Bone marrow (tissue), 2 donors: ENCODE results near the gene HHIPL1.
A peak's percentile ranks its signal among the peaks of the same experiment; 100 is the strongest.

ENCODE experiments used
- DNase-seq, 2 donors: peaks; one replicate each; lab custom pipeline; 2025; lab: John Stamatoyannopoulos, UW

The HHIPL1 gene

GRCh38 chr14:99644723-99645544, at the start of gene HHIPL1:
Gene HHIPL1, plus strand, starts transcription at chr14:99645129. Its CDS starts 79 bp downstream, at chr14:99645208.
- no peak for DNase-seq

GRCh38 chr14:99595524-99595923, 49.4 kb upstream of the HHIPL1 start:
- no peak for DNase-seq

DNA sequence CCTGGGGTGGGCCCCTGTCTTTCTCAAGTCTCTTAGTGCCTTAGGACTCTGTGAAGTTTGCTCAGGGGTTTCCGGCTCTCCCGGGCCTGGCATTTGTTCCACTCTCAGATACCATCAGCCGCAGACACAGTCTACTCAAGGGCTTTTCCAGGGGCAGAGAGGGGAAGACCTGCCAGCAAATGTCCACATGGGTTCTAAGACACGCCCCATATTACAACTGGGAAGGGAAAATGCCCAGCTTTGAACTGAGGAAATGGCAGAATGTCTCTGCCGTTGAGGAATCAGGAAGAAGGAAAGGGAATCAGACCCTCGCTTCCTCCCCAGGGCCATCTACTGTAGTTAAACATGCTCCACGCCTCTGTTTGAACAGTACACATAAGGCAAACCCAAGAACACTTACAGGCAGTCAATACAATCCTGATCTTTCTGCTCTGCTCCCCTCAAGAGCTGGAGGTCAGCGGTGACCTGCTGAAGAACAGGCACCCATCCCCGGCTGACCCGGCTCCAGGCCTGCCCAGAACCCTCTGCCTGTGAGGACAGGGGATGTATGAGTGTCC, 48.8 kb upstream of the HHIPL1 start:
- no peak for DNase-seq

DNA sequence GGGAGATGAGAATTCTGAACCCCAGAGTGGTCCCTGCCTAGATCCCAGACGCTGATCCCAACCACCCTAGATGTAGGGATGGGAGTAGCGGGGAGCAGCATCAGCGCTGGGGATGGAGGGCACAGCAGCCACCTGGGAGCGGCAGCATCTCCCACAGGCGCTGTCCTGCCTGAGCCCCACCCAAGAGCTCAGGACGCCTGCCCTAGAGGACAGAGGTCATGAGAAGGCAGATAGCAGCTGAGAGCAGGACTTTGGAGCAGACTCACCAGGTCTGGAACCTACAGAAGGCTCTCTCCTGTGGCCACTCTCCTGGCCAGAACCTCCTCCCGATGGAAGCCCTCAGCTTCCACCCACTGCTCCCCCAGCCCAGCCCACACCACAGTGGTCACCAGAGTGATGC, 48.2 kb upstream of the HHIPL1 start:
- no peak for DNase-seq

- DNase-seq: no peak
These were observed 46.9 kb upstream of the HHIPL1 start for GRCh38 chr14:99597911-99598600.

- no peak for DNase-seq
These were observed 46.2 kb upstream of the HHIPL1 start for GRCh38 chr14:99598774-99599173.

- DNase-seq: no peak
These were observed 45.5 kb upstream of the HHIPL1 start for GRCh38 chr14:99599393-99599792.

GRCh38 chr14:99600232-99600888, 44.6 kb upstream of the HHIPL1 start:
- DNase-seq: no peak

DNA sequence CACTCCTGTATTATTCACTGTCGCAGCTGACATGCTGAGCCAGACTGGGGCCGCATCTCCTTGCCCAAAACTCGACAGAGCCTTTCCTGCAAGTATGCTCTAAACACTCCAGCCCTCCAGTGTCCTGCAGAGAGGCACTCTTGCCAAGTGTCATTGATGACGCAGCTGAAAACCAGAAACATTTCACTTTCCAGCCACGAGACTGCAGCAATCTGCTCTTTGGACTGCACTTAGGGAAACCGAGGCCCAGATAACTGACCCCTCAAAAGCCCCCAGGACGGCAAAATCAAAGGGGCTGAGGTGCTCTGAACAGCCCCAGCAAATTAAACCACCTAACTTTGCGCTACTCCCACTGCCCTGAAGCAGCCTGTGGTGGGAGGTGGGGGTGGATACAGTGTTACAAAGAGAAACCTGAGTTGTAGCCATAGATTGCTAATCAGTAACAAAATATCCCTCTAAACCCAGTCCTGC, 43.5 kb upstream of the HHIPL1 start:
- DNase-seq: no peak

DNA sequence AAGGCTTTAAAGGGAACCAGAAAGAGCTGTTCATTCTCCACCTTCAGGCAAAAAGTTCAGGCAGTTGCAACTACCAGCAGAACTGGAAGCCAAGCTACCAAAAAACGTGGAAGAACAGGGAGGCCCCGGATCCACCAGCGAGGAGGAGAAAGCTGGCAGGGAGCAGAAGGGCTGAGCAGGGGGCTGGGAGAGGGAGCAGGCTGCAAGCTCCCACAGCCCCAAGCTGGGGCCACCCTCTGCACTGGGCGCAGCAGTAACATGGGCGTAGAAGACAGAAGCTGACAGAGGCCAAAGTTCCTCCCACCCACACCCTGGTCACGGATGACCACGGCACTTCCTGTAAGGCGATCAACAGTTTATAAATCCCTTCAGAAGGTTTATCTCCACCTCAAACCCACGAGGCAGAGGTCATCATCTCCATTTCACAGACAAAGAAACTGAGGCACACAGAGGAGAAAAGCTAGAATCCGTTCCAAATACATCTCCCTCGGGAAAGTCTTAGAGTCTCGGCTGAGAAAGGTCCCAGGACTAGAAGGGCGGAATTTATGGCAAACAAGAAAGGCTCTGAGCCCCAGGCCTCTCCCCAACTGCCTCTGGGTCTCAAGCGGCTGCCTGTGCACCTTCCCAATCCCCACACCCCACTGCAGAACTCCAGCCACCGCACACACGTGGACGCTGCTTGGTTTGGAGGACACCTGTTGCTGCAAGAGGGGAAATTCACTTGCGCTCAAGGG, 42.7 kb upstream of the HHIPL1 start:
- DNase-seq: no peak

DNA sequence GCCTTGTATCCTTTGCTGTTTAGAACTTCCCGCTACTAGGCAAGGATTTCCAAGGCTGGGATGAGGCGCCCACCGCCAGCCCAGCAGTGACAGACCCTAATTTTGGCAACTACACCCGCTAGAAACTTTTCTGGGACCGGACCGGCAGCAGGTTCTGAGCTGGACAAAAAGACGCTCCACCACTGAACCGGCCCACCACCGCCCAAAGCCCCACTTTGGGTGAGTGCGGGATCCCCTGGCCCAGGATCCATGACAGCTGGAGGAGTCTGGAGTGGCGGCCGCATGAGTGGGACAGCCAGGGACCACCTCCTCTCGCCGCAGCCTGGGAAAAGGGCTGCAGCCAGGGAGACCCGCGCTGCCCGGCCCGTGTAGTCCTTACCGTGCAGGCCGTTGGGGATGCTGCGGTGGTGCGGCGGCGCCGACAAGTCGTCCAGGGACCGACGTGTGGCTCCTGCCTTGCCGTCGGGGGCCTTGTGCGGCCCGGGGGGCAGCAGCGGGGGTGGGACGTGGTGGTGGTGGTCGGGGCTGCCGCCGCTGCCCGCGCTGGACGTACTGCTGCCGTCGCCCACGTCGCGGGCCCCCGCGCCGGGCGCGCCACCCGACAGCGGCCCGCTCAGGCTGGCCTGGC, 42.0 kb upstream of the HHIPL1 start:
- no peak for DNase-seq

DNA sequence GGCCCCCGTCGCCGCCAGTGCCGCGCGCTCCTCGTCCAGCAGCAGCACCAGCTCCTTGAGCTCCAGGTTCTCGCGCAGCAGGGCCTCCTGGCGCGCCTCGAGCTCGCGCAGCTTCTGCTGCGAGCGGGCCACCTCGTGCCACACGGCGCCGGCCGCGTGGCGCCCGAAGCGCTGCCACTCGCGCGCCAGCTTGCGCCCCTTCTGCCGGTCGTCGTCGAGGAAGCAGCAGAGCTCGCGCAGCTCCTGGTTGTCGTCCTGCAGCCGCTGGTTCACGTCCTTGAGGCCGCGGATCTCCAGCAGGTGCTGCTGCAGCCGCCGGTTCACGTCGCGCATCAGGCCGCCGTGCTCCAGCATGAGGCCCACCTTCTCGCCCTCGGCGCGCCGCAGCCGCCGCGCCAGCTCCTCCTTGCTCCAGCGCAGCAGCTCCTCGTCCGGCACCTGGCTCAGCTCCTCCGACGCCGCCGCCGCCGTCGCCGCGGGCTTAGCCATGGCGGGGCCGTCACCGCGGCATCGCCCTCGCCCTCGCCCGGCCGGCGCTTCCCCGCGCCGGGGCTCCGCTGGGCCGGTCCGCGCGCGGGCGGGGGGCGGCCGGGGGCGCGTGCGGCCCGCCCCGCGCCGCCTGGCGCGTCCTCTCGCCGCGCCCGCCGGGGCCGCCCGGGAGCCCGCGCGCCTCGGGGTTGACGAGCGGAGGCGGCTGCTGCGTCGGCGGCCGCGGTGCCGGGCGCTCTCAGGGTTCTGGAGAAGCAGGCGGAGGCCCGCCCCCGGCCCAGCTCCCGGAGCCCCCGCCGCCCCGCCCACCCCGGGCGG, 41.3 kb upstream of the HHIPL1 start, which contains the start of gene CCDC85C:
CCDC85C (minus strand) TSS at position 737 of the 807 bp plus-strand sequence; CDS start at position 489, 248 bp downstream.
- no peak for DNase-seq

- peak; percentile 24 to 45 for DNase-seq
These were observed 40.6 kb upstream of the HHIPL1 start for GRCh38 chr14:99604278-99604765.

DNA sequence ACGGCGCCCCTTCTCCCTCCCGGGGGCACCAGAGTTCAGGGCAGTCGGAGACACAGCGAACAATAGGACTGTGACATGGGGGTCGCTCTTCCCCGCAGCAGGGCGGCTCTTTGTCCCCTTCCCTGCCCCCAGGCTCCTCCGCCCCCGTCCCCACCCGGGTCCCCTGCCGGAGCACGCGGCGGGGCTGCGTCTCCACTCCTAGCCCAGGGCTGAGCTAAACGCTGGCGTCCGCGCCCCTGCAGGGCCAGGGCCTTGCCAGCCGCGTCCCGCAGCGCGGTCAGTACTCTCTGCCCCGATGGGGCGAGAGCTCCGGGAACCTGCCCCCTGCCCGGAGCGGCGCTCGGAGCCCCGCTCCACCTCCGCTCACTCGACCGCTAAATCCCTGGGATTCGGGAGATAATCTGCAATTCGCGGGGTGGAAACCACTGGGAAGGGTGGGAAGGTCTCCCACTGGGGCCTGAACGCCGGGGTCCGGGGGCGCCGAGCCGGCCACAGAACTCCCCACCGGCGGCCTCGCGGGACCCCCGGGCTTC, 40.1 kb upstream of the HHIPL1 start:
- DNase-seq: no peak

- DNase-seq: no peak
These were observed 39.5 kb upstream of the HHIPL1 start for GRCh38 chr14:99605299-99605961.

DNA sequence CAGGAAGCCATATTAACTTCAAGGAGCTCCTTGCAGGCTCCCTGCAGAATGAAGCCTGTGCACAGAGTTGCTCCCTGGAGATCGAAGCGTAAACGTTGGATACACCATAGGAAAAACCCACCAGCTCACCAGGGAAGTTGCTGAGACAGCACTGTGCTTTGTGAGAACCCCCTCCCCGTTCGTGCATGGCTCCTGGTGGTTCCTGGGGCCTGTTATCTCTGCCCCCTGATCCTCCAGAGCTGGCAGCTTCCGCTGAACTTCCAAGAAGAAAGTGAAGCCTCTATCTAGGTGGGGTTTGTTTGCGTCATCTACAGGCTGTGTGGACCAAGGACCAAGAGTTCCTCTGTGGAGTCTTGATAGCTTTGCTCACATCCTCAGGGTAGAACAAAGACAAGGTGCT, 38.6 kb upstream of the HHIPL1 start:
- no peak for DNase-seq

DNA sequence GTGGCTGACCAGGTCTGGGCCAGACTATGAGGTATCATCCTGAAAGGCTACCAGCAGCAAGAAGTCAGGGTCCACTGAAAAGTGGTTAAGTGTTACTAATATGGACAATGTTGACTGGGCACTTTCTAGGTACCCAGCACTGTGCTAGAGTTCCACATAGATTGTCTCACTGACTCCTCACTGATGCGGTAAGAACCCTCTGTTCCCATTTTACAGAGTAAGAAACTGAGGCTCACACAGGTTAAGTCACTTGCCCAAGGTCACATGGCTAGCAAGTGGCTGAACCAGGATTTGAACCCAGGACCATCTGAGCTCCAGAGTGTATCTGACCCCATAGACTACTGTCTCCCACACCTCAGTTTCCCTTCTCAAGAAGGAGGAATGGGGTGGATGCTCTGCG, 36.3 kb upstream of the HHIPL1 start:
- DNase-seq: no peak

DNA sequence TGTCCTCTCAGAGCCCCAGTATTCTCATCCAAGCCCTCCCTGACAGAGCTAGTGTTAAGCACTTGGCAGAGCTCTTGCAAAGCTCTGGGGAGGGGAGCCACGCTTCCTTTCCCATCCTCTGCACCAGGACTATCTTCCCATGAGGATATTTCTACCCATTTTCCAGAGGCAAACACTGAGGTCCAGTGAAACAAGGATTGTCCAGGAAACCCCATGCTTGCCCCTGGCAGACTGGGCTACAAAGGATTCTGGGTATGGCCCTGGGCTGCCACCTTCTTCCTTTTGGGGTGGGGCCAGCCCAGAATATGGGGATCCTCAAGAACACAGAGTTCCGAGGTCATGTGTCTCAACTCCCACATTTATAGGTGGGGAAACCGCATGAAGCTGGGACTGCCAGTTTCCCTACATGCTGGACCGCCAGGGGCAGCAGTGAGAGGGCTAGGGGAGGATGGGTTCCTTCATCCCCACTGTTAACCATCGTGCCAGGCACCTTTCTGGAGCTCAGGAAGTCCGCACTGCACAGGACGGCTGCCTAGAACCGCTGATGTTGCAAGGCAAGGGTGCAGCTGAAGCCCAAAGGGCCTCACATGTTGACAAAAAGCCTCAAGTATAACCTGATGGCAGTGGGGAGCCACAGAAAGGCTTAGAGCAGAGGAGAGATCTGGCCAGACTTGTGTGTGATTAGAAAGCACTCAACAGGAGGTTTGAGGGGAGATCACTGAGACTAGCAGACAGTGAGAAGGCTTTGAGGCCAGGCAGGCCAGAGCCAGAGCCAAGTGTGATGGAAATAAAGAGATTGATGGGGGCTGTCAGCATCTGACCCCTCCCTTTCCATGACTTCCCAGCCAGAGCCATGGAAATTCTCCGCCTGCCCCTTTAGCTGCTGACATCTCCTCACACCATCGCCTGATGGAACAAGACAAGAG, 35.4 kb upstream of the HHIPL1 start:
- no peak for DNase-seq
